ENCODE results near the gene PDXDC1.
"Not testable (repeated sequence)": the region's sequence is repeated elsewhere in the genome, so short reads cannot be mapped to it uniquely, and the experiment has no call there.

DNA sequence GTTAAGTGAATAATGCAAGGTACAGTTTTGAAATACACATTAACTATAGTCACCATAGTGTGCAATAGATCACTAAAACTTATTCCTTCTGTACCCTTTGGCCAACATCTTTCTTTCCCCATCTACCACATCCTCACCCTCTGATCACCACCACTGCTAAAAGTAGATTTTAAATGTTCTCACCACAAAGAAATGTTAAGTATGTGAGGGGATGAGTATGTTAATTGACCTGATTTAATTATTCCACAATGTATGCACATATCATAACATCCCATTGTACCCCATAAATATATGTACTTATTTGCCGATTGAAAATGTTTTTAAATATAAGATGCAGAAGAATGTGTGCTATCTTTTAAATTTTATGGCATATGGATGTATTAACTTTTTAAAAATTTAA, 188.2 kb downstream of the PDXDC1 start:
- not testable (repeated sequence) for TF ChIP-seq EZH2 (IDR thresholded peaks at IDR 0.05); POLR2A (IDR thresholded peaks at IDR 0.05; ENCODE audit: borderline replicate concordance, extremely low read depth, insufficient read depth, insufficient read length)
